ENCODE results near the gene ASGR1. TPM values are rescaled to one million over a fixed set of nuclear protein-coding genes. Genes with fewer than 3 reads are reported as not detected.

The ASGR1 gene, protein sequence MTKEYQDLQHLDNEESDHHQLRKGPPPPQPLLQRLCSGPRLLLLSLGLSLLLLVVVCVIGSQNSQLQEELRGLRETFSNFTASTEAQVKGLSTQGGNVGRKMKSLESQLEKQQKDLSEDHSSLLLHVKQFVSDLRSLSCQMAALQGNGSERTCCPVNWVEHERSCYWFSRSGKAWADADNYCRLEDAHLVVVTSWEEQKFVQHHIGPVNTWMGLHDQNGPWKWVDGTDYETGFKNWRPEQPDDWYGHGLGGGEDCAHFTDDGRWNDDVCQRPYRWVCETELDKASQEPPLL
- total RNA-seq, result 1 to 10 TPM; 1.1 to 2.2 TPM

DNA sequence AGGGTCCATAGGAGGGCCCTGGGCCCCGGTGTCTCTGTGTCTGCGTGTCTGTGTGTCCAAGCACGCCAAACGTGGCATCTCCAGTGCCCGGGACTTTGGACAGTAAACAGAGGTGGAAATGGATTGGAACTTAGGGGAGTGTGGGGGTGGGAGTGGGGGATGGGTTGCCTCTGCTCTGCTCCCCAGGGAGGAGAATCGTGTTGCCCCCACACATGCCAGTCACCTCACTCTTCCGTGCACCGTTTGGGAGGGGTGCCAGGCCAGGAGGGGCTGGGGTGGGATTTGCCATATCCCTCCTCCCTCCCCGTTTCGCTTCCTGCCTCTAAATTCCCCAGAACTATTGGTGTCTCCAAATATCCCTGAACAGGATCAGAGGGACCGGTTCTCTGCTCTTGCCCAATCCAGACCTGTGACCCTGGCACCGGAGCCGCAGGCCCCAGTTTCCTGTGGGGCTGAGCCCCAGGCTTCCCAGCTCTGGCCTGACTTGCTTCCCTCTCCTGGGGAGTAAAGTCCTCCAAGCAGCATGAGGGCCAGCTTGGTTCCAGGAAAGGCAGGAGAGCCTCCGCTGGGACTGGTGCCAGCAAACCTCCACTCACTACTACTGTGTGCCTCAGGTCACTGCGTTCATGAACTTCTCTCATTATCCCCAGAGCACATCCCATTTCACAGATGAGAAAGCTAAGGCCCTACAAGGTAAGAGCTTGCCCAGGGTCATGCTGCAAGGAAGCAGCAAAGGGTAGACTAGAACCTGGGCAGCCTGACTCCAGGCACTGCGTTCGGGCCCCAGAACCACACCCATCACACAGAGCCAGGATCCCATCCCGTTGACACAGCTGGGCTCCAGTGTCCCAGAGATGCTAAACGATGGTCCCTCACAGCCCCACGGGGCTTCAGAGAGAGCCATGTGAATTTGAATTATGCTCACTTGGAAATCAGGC is at the start of gene ASGR1:
ASGR1 (minus strand) TSS at position 54 of the 938 bp plus-strand sequence. CDS start 807 bp downstream, outside the sequence.
- POLR2A ChIA-PET, result no interaction called here
- ATAC-seq, result no peak

DNA sequence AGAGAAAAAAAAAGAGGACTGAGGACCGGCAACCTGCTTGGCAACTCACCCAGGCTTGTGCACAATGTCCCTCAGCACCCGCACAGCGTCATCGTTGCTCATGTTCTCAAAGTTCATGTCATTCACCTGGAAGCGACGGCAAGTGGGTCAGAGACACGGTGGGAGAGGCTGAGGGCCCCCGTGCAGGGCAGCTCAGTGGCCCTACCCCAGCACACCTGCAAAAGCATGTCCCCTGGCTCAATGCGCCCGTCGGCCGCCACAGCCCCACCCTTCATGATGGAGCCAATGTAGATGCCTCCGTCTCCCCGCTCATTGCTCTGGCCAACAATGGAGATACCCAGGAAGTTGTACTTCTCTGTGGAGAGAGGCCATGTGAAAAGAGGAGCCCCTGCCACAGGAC is 49.8 kb upstream of the ASGR1 start:
- Mint-ChIP-seq H3K4me1 (peaks cover 24% of the 10 kb centered on the region), H3K9me3 (ENCODE audit: low read depth) (no peaks in the 10 kb centered on the region), H3K4me3 (no peak overlapping the region), H3K27ac (no peak overlapping the region), H3K36me3 (ENCODE audit: low read depth) (peaks cover 36% of the 10 kb centered on the region), H3K27me3 (no peaks in the 10 kb centered on the region)
- ATAC-seq (no peak), DNase-seq (no peak)
- ChIA-PET POLR2A (no interaction called here), CTCF (no interaction called here)
- intact Hi-C loops (cut with DNase I, micrococcal nuclease), result no loop called here

More for the DNA sequence above, at the start of gene ASGR1:
- Mint-ChIP-seq H3K27ac (no peak within 1 kb of the TSS), H3K27me3 (peaks cover 11% of the 10 kb centered on the region), H3K9me3 (ENCODE audit: low read depth) (no peaks in the 10 kb centered on the region), H3K4me3 (peak within 1 kb of the TSS; percentile 56), H3K4me1 (peaks cover 11% of the 10 kb centered on the region), H3K36me3 (ENCODE audit: low read depth) (no peaks in the 10 kb centered on the region)
- intact Hi-C loops (cut with DNase I, micrococcal nuclease), result loop anchor here (5.0 kb wide), 2 partner anchors 42 to 267 kb away; no protein-coding TSS in a partner anchor
- CTCF ChIA-PET, result interaction anchor here (0.8 to 1.2 kb wide), 2 partner anchors 11 to 133 kb away, joined by 3 to 4 read pairs; no protein-coding TSS in a partner anchor
- no peak for DNase-seq

DNA sequence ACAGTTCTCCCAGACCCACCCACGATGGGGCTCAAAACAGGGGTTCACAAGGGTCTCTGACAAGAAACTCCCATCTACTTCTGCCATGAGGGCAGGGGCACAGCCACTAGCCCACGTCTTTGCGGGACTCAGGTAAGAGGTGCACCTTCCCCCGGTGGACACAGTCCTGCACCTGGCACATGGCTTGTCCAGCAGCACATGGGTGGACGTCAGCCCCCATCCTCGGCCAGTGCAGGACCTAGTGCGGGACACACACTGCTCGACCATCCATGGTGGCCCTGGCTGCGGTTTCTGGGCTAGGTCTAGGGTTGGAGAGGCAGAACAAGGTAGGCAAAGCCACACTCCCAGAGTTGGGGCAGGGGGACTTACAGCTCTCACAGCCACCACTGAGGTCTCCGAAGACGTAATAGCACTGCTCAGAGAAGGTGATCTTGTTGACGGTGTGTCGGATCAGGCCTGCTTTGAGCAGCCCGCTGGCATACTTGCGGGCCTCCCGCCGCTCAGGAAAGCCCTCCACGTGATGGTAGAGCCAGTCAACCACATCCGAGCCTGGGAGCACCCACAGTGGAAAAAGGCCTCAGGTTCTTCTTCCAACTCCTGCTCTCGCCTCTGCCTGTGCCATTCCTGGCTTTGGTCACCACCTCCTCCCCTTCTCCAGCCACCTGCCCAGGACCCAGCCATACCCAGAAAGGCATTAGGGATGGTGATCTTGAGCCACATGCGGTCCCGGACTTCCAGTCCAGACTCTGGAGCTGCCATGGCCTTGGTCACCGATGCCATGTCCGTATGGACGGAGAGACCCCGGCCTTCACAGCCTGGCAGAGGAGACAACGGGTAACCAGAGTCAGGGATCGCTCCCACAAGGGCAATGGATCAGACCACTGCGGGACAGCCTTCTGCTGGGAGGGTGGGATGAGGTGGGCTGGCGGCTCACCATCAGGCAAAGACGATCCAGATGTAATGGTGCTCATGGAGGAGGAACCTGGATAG is 47.8 kb upstream of the ASGR1 start:
- Mint-ChIP-seq H3K9me3 (ENCODE audit: low read depth) (no peaks in the 10 kb centered on the region), H3K27me3 (no peaks in the 10 kb centered on the region), H3K27ac (no peak overlapping the region), H3K36me3 (ENCODE audit: low read depth) (peaks cover 40% of the 10 kb centered on the region), H3K4me3 (no peak overlapping the region), H3K4me1 (peaks cover 14% of the 10 kb centered on the region)
- ChIA-PET CTCF (no interaction called here), POLR2A (no interaction called here)
- intact Hi-C loops (cut with DNase I, micrococcal nuclease), result no loop called here
- DNase-seq (no peak), ATAC-seq (no peak)

DNA sequence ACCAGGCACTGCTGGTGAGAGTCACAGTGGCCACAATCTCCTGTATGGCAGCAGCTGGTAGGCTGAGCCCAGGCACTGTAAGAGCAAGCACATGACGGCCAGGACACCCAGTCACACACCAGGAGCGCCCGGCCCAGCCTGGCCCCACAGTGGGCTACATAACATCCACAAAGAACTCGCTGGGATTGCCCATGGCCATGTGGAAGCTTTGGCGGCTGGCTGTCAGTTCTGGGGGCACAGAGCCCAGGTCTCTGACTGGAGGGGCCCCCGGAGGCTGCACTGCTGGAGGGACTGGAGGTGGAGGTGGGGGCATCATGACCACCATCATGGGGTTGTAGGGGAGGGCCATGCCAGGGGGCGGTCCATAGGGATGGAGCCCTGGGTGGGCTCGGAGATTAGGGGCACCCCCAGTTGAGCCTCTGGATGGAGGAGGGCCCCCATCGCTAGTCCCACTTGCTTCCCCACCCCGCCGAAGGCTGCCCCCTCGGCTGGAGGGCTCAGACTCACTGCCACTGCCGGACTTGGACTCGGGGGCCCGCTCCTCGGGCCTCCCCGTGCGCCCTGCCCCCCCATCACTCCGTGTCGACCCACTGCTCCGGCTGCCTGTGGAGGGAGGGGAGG is 46.7 kb upstream of the ASGR1 start:
- Mint-ChIP-seq H3K27ac (no peak overlapping the region), H3K9me3 (ENCODE audit: low read depth) (no peaks in the 10 kb centered on the region), H3K27me3 (no peaks in the 10 kb centered on the region), H3K36me3 (ENCODE audit: low read depth) (peaks cover 41% of the 10 kb centered on the region), H3K4me1 (peaks cover 8% of the 10 kb centered on the region), H3K4me3 (no peak overlapping the region)
- DNase-seq (no peak), ATAC-seq (no peak)
- POLR2A ChIA-PET, result no interaction called here
- CTCF ChIA-PET, result no interaction called here
- intact Hi-C loops (cut with DNase I, micrococcal nuclease), result no loop called here

DNA sequence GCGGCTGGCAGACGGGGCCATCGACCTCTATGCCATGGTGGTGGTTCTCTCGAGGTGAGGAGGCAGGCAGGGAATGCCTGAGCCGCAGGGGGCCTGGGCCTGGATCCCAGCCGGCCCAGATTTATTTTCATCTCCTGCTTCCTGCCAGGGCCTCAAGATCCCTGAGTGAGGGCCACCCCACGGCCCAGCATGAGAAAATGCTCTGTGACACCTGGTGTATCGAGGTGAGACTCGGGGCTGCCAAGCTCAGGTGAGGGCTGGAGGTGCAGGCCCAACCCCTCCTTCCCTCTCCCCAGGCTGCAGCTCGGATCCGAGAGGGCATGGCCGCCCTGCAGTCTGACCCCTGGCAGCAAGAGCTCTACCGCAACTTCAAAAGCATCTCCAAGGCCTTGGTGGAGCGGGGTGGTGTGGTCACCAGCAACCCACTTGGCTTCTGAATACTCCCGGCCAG is 45.5 kb upstream of the ASGR1 start:
- Mint-ChIP-seq H3K27ac (no peak overlapping the region), H3K4me1 (peaks cover 14% of the 10 kb centered on the region), H3K36me3 (ENCODE audit: low read depth) (peaks cover 42% of the 10 kb centered on the region), H3K27me3 (no peaks in the 10 kb centered on the region), H3K9me3 (ENCODE audit: low read depth) (no peaks in the 10 kb centered on the region), H3K4me3 (no peak overlapping the region)
- DNase-seq, result no peak
- ATAC-seq, result no peak
- intact Hi-C loops (cut with DNase I, micrococcal nuclease), result no loop called here
- CTCF ChIA-PET, result interaction anchor here (0.6 kb wide), 1 partner anchor 10 kb away, joined by 3 read pairs; no protein-coding TSS in a partner anchor
- POLR2A ChIA-PET, result no interaction called here

DNA sequence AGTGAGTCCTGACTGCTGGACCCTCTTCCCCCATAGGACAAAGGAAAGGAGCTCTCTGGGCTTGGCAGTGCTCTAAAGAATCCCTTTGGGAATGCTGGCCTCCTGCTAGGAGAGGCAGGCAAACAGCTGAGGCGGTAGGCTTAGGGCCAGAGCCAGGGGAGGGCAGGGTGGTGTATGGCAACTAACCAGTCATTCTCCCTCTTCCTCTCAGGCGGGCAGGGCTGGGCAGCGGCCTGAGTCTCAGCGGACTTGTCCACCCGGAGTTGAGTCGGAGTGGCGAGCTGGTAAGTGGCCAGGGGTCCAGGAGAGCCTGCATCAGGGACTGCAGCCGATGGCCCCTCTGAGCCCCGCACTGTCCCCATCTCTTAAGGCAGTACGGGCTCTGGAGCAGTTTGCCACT is 44.9 kb upstream of the ASGR1 start:
- POLR2A ChIA-PET, result no interaction called here
- no peak overlapping the region for H3K27ac Mint-ChIP-seq
- CTCF ChIA-PET, result interaction anchor here (0.6 kb wide), 1 partner anchor 10 kb away, joined by 3 read pairs; no protein-coding TSS in a partner anchor
- no peak overlapping the region for H3K4me3 Mint-ChIP-seq
- intact Hi-C loops (cut with DNase I, micrococcal nuclease), result no loop called here
- no peaks in the 10 kb centered on the region for H3K27me3 Mint-ChIP-seq
- peaks cover 18% of the 10 kb centered on the region for H3K4me1 Mint-ChIP-seq
- DNase-seq (no peak), ATAC-seq (no peak)
- H3K9me3 Mint-ChIP-seq (ENCODE audit: low read depth), result no peaks in the 10 kb centered on the region
- H3K36me3 Mint-ChIP-seq (ENCODE audit: low read depth), result peaks cover 37% of the 10 kb centered on the region

DNA sequence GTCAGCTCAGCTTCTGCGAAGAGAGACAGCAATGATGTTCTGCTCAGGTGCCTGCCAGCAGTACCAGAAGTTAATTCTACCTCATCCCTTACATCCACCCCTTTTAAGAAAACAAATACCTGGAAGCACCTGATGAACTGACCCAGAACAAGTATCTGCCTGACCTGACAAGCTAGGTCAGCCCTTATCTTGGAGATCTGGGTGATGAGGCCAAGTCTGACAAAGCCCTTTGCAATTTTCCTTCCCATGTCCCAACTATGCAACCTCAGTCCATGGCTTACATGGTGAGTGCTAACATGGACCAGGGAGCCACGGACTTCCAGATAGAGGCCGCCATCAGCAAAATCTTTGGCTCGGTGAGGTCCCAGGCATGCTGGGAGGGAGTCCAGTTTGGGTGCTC is 44.2 kb upstream of the ASGR1 start:
- no peak overlapping the region for H3K27ac Mint-ChIP-seq
- DNase-seq (no peak), ATAC-seq (no peak)
- H3K9me3 Mint-ChIP-seq (ENCODE audit: low read depth), result no peaks in the 10 kb centered on the region
- H3K4me1 Mint-ChIP-seq, result peaks cover 25% of the 10 kb centered on the region
- ChIA-PET CTCF (interaction anchor here (0.5 kb wide), 1 partner anchor 28 kb away, joined by 3 read pairs; no protein-coding TSS in a partner anchor), POLR2A (no interaction called here)
- peaks cover 32% of the 10 kb centered on the region for H3K36me3 Mint-ChIP-seq (ENCODE audit: low read depth)
- no peak overlapping the region for H3K4me3 Mint-ChIP-seq
- intact Hi-C loops (cut with DNase I, micrococcal nuclease), result no loop called here
- no peaks in the 10 kb centered on the region for H3K27me3 Mint-ChIP-seq

DNA sequence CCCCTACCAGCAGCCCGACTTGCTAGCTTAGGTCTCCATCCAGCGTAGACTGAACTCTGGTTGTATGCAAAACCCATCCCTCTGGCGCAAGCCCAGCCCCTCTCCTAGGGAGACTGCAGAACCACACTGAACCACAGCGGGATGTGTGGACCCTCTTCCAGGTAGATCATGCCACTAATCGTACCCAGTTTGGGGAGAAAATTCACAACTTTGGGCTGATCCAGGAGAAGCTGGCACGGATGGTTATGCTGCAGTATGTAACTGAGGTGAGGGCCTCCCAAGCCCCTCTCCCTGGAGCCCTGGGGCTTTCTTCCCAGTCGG is 43.8 kb upstream of the ASGR1 start:
- no peak overlapping the region for H3K4me3 Mint-ChIP-seq
- H3K27ac Mint-ChIP-seq, result no peak overlapping the region
- DNase-seq (no peak), ATAC-seq (no peak)
- peaks cover 28% of the 10 kb centered on the region for H3K36me3 Mint-ChIP-seq (ENCODE audit: low read depth)
- intact Hi-C loops (cut with DNase I, micrococcal nuclease), result no loop called here
- POLR2A ChIA-PET, result no interaction called here
- H3K4me1 Mint-ChIP-seq, result peaks cover 26% of the 10 kb centered on the region
- CTCF ChIA-PET, result interaction anchor here (3.6 kb wide), 1 partner anchor 11 kb away, joined by 25 read pairs; the partner anchor contains the start of gene DVL2
- no peaks in the 10 kb centered on the region for H3K9me3 Mint-ChIP-seq (ENCODE audit: low read depth)
- H3K27me3 Mint-ChIP-seq, result no peaks in the 10 kb centered on the region

DNA sequence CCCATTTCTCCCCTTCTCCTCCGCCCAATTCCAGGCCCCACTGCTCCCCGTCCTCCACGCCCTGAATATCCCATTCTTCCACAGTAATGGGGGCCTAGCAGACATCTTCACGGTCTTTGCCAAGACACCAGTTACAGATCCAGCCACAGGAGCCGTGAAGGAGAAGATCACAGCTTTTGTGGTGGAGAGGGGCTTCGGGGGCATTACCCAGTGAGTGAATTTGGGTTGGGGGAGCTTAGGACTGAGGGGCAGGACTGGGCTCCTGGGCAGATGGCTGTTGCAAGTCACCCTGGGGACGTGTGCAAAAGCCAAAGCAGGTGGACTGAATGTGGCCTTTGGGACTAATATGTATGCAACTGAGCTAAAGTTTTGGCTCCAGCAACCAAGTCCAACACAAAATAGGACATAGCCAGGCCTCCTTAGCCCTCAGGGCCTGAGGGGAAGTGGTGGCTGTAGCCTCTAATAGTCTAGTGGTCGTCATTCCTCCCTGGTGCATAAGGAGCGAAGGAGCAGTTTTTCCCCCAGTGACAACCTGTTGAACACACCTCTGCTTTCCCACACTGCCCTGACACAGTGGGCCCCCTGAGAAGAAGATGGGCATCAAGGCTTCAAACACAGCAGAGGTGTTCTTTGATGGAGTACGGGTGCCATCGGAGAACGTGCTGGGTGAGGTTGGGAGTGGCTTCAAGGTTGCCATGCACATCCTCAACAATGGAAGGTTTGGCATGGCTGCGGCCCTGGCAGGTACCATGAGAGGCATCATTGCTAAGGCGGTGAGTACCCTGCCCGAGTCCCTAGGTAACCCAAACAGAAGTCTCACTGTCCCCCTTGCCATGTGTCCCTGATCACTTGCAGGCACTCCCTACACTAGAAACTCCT is 43.2 kb upstream of the ASGR1 start:
- peaks cover 29% of the 10 kb centered on the region for H3K4me1 Mint-ChIP-seq
- no peaks in the 10 kb centered on the region for H3K9me3 Mint-ChIP-seq (ENCODE audit: low read depth)
- CTCF ChIA-PET, result interaction anchor here (0.6 to 3.6 kb wide), 5 partner anchors 12 to 1688 kb away, joined by 3 to 25 read pairs (median 4); partner anchors contain the start of gene DVL2
- POLR2A ChIA-PET, result interaction anchor here (0.6 kb wide), 1 partner anchor 1761 kb away, joined by 5 read pairs; no protein-coding TSS in a partner anchor
- H3K27ac Mint-ChIP-seq, result no peak overlapping the region
- no peaks in the 10 kb centered on the region for H3K27me3 Mint-ChIP-seq
- intact Hi-C loops (cut with DNase I, micrococcal nuclease), result no loop called here
- H3K36me3 Mint-ChIP-seq (ENCODE audit: low read depth), result peaks cover 27% of the 10 kb centered on the region
- DNase-seq (no peak), ATAC-seq (no peak)
- no peak overlapping the region for H3K4me3 Mint-ChIP-seq
